Spleen (tissue), 11 donors: Measurements from ENCODE around the gene TMEM186. TPM values are rescaled to one million over a fixed set of nuclear protein-coding genes. Genes with fewer than 3 reads are reported as not detected.
A peak's percentile ranks its signal among the peaks of the same experiment; 100 is the strongest.

ENCODE experiments used
- DNase-seq: peaks from one replicate; pipeline ENCODE4 v3.0.0-alpha.2; 2020
- H3K27ac ChIP-seq, 8 donors: fragments of 200-600 bp; sonication (generic) in 7 of 8; 1 replicate in 4 of 8; 2 replicates in 4 of 8; pipeline versions ENCODE4 v1.5.0 to v1.8.0; 2016 to 2021; ENCODE audit warnings: inconsistent platforms in 4 of 8, mild to moderate bottlenecking in 4 of 8, moderate library complexity in 1 of 8
- H3K27me3 ChIP-seq, 7 donors: fragments of 200-600 bp; sonication (generic) in 6 of 7; replicated peaks in 1 of 7; 1 replicate in 4 of 7; 2 replicates in 3 of 7; pipeline versions ENCODE4 v1.5.0 to v1.8.0; 2016 to 2021; ENCODE audit warnings: inconsistent platforms in 3 of 7, mild to moderate bottlenecking in 1 of 7
- H3K36me3 ChIP-seq, 6 donors: fragments of 200-600 bp; sonication (generic) in 5 of 6; 1 replicate in 4 of 6; 2 replicates in 2 of 6; pipeline versions ENCODE4 v1.5.0 to v1.8.0; 2016 to 2021; ENCODE audit warnings: inconsistent platforms in 2 of 6
- H3K4me1 ChIP-seq, 6 donors: fragments of 200-600 bp; sonication (generic) in 5 of 6; 1 replicate in 3 of 6; 2 replicates in 3 of 6; pipeline versions ENCODE4 v1.5.0 to v1.8.0; 2016 to 2021; ENCODE audit warnings: inconsistent platforms in 3 of 6
- H3K4me3 ChIP-seq, 8 donors: fragments of 200-600 bp; sonication (generic) in 7 of 8; 1 replicate in 4 of 8; 2 replicates in 4 of 8; pipeline versions ENCODE4 v1.5.0 to v1.8.0; 2016 to 2021; ENCODE audit warnings: inconsistent platforms in 4 of 8, mild to moderate bottlenecking in 4 of 8, moderate library complexity in 2 of 8
- H3K9me3 ChIP-seq, 8 donors: fragments of 200-600 bp; sonication (generic) in 7 of 8; 1 replicate in 4 of 8; 2 replicates in 4 of 8; pipeline versions ENCODE4 v1.5.0 to v1.8.0; 2016 to 2021; ENCODE audit warnings: inconsistent platforms in 4 of 8
- POLR2A ChIP-seq, 3 donors: fragments of 450-650 bp; IDR thresholded peaks; one replicate each; pipeline ENCODE4 v1.5.1; 2017; ENCODE audit warnings: antibody characterized with exemption in 3 of 3, mild to moderate bottlenecking in 1 of 3
- POLR2AphosphoS5 ChIP-seq, 3 donors: sonication (generic); formaldehyde crosslinking; IDR thresholded peaks; one replicate each; pipeline ENCODE4 v1.5.1; 2017; ENCODE audit warnings: antibody characterized with exemption in 3 of 3
- WGBS, 5 donors: extraction: QIAGEN DNeasy Blood & Tissue Kit in 3 of 5; methylation state at CpG; one replicate each; pipeline versions ENCODE4 v1.1.5 to v1.1.7; 2013 to 2018; 5-methylcytosine and 5-hydroxymethylcytosine counted together
- intact Hi-C: fragments of 100-400 bp; cut with DNase I; formaldehyde crosslinking; loops from one replicate; pipeline ENCODE4 v1.15.0; 2023; ENCODE audit warnings: low total_unique reads
- polyA plus RNA-seq, 3 donors: library from polyadenylated mRNA; stranded (reverse); fragments of 200-250 nt; gene quantifications; one replicate each; pipeline ENCODE4 v1.2.1, GENCODE V29; 2013
- total RNA-seq, 7 donors: library from RNA; depleted of rRNA in 3 of 7; stranded (reverse); fragments of >200 nt in 3 of 7; fragmentation: NEBNext Ultra II Directional in 4 of 7; extraction: Animal tissue kit (Norgen Biotek cat#: 25700) in 4 of 7; gene quantifications; one replicate each; pipeline versions ENCODE4 v1.1.0 to v1.2.1, GENCODE V29; 2016 to 2021
- TF ChIP-seq, protein P1 (sequence below), 11 experiments: fragments of 200-600 bp in 7 of 11; fragments of 450-650 bp in 4 of 11; sonication (generic) in 4 of 11; IDR thresholded peaks in 8 of 11; conservative IDR thresholded peaks in 3 of 11; 1 replicate in 7 of 11; 2 replicates in 4 of 11; pipeline versions ENCODE4 v1.4.0 to v1.8.0; 2016 to 2021; ENCODE audit warnings: antibody characterized with exemption in 11 of 11, inconsistent platforms in 4 of 11, mild to moderate bottlenecking in 1 of 11
- donor health status: healthy with polysubstance abuse.
- donor health status: DM: no; HTN: no; CAD: no; lungs with moderate emphysema.
- donor health status: DM: no; HTN: no; CAD: no.
- donor health status: Bipolar disorder and iron deficiency.
- donor health status: healthy.
- donor health status: DM: no; HTN: no; CAD: no.
- donor health status: DM: yes; HTN: yes; CAD: no.

TMEM186 gene
- total and polyA plus RNA-seq, 10 donors: 5.8 to 13.3 (median 8.7) TPM

DNA sequence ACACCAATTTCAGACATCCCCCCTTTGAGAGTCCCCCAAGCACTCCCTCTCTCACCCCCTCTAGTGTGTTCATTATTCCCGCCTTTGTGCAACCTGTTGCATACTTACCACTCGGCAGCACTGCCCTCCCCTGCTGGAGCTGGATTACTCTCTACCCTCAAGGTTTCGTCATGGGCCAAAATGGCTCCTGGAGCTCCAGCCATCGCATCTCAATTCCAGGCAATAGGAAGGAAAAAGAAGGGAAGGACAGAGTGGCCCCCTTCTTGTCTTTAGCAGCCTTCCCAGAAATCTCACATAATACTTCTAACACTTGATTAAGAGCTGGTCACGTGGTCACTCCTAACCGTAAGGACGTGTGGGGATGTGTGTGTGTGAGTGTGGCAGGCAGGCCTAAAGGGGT lies 20.2 kb downstream of the TMEM186 start:
- intact Hi-C loops: no loop called here
- no peaks in the 10 kb centered on the region for H3K4me1 ChIP-seq
- H3K36me3 ChIP-seq: peaks cover 0 to 90% (median 28%) of the 10 kb centered on the region in 6 donors
- peak; percentile 7 for DNase-seq
- WGBS, 5 donors: 89 to 95% (median 94%) methylated on average over 7 of the region's 7 CpGs
- no peak overlapping the region for H3K27ac ChIP-seq
- H3K4me3 ChIP-seq: no peak overlapping the region
- peaks cover 0 to 4% (median 0%) of the 10 kb centered on the region in 8 donors for H3K9me3 ChIP-seq
- H3K27me3 ChIP-seq: no peaks in the 10 kb centered on the region
- TF ChIP-seq, protein P1, sequence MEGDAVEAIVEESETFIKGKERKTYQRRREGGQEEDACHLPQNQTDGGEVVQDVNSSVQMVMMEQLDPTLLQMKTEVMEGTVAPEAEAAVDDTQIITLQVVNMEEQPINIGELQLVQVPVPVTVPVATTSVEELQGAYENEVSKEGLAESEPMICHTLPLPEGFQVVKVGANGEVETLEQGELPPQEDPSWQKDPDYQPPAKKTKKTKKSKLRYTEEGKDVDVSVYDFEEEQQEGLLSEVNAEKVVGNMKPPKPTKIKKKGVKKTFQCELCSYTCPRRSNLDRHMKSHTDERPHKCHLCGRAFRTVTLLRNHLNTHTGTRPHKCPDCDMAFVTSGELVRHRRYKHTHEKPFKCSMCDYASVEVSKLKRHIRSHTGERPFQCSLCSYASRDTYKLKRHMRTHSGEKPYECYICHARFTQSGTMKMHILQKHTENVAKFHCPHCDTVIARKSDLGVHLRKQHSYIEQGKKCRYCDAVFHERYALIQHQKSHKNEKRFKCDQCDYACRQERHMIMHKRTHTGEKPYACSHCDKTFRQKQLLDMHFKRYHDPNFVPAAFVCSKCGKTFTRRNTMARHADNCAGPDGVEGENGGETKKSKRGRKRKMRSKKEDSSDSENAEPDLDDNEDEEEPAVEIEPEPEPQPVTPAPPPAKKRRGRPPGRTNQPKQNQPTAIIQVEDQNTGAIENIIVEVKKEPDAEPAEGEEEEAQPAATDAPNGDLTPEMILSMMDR (IDR thresholded peaks at IDR 0.05 in 8 of 11, conservative IDR thresholded peaks at IDR 0.05 in 3 of 11): no peak
- no peak for TF ChIP-seq POLR2A (IDR thresholded peaks at IDR 0.05)
- TF ChIP-seq POLR2AphosphoS5 (IDR thresholded peaks at IDR 0.05): no peak

DNA sequence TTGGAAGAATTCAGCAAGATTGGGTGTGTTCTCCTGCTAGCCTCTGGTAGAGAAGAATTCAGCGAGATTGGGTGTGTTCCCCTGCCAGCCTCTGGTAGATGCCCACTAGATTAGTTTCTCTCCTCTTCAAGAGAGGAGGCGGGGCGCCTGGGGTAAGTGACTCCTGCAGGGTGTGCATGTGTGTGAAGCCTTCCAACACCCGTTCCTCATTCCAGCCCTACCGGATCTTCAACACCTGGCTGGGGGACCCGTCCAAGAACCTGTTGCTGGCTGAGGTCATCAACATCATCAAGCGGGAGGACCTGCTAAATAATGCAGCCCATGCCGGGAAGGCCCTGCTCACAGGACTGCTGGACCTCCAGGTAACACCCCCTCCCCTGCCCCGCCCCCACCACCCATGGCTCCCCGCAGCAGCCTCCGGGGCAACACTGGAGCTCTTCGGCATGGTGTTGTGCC lies 21.3 kb downstream of the TMEM186 start:
- 87 to 92% (median 91%) methylated on average over 8 to 12 of the region's 12 CpGs for WGBS, 5 donors
- peaks cover 0 to 4% (median 0%) of the 10 kb centered on the region in 8 donors for H3K9me3 ChIP-seq
- H3K4me3 ChIP-seq: no peak overlapping the region
- no peak for TF ChIP-seq POLR2AphosphoS5 (IDR thresholded peaks at IDR 0.05)
- TF ChIP-seq POLR2A (IDR thresholded peaks at IDR 0.05): no peak
- TF ChIP-seq, protein P1 (IDR thresholded peaks at IDR 0.05 in 8 of 11, conservative IDR thresholded peaks at IDR 0.05 in 3 of 11): no peak
- H3K27me3 ChIP-seq: no peaks in the 10 kb centered on the region
- H3K27ac ChIP-seq: no peak overlapping the region
- intact Hi-C loops: no loop called here
- H3K4me1 ChIP-seq: no peaks in the 10 kb centered on the region
- DNase-seq: no peak
- H3K36me3 ChIP-seq: peaks cover 0 to 89% (median 28%) of the 10 kb centered on the region in 6 donors

DNA sequence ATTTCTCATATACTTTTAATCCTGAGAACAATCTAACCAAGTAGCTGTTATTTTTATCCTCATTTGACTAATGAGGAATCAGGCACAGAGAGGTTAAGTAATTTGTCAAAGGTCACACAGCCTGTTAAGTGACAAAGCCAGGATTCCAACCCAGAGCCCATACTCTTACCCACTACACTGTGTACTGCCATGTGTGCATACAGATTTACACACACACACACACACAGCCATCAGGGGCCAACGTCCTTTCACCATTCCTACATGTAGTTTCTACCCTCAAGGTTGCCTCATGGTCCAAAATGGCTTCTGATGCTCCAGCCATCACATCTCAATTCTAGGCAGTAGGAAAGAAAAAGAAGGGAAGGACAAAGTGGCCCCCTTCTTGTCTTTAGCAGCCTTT lies 22.1 kb downstream of the TMEM186 start:
- TF ChIP-seq POLR2A (IDR thresholded peaks at IDR 0.05) (no peak), POLR2AphosphoS5 (IDR thresholded peaks at IDR 0.05) (no peak)
- TF ChIP-seq, protein P1 (IDR thresholded peaks at IDR 0.05 in 8 of 11, conservative IDR thresholded peaks at IDR 0.05 in 3 of 11): no peak
- DNase-seq: no peak
- peaks cover 0 to 94% (median 28%) of the 10 kb centered on the region in 6 donors for H3K36me3 ChIP-seq
- H3K9me3 ChIP-seq: peaks cover 0 to 4% (median 0%) of the 10 kb centered on the region in 8 donors
- no peaks in the 10 kb centered on the region for H3K4me1 ChIP-seq
- H3K4me3 ChIP-seq: no peak overlapping the region
- 70 to 89% (median 80%) methylated on average over 1 of the region's 1 CpG for WGBS, 5 donors
- H3K27me3 ChIP-seq: no peaks in the 10 kb centered on the region
- intact Hi-C loops: no loop called here
- H3K27ac ChIP-seq: no peak overlapping the region

DNA sequence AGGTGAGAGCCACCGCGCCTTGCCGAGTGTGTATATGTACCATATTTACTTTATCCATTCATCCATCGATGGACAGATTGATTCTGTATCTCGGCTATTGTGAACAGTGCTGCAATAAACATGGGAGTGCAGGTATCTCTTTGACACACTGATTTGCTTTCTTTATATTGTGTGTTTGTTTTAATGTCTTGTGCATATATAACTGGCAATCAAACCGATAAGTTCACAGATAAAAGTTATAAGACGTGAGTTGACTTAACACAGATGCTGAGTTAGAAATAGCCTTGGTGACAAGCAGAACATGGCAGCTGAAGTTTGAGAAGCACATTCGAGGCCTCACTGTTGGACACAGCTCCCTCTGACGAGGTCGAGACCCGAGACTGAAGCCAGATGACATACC lies 23.2 kb downstream of the TMEM186 start:
- Histone ChIP-seq H3K9me3 (peaks cover 0 to 4% (median 0%) of the 10 kb centered on the region in 8 donors), H3K36me3 (peaks cover 0 to 90% (median 26%) of the 10 kb centered on the region in 6 donors), H3K27ac (no peak overlapping the region), H3K4me1 (no peaks in the 10 kb centered on the region), H3K27me3 (no peaks in the 10 kb centered on the region), H3K4me3 (no peak overlapping the region)
- TF ChIP-seq, protein P1 (IDR thresholded peaks at IDR 0.05 in 8 of 11, conservative IDR thresholded peaks at IDR 0.05 in 3 of 11): no peak
- TF ChIP-seq POLR2AphosphoS5 (IDR thresholded peaks at IDR 0.05): no peak
- no peak for TF ChIP-seq POLR2A (IDR thresholded peaks at IDR 0.05)
- 90 to 98% (median 93%) methylated on average over 11 of the region's 11 CpGs for WGBS, 5 donors
- intact Hi-C loops: no loop called here
- no peak for DNase-seq
